BLaER1 (cell line): Measurements from ENCODE around the gene LRRC45.

Experiments used
- H3K27ac ChIP-seq: shearing (Covaris generic); formaldehyde crosslinking; 2 replicates; pipeline ENCODE4 v1.8.1; 2022
- H3K27me3 ChIP-seq: shearing (Covaris generic); formaldehyde crosslinking; 2 replicates; pipeline ENCODE4 v1.8.1; 2022
- H3K36me3 ChIP-seq: shearing (Covaris generic); formaldehyde crosslinking; 2 replicates; pipeline ENCODE4 v1.8.1; 2022
- H3K4me1 ChIP-seq: shearing (Covaris generic); formaldehyde crosslinking; 2 replicates; pipeline ENCODE4 v1.8.1; 2022
- H3K4me2 ChIP-seq: shearing (Covaris generic); formaldehyde crosslinking; 2 replicates; pipeline ENCODE4 v1.8.1; 2022
- H3K4me3 ChIP-seq: shearing (Covaris generic); formaldehyde crosslinking; 2 replicates; pipeline ENCODE4 v1.8.1; 2022
- H3K9ac ChIP-seq: shearing (Covaris generic); formaldehyde crosslinking; 2 replicates; pipeline ENCODE4 v1.8.1; 2022
- H3K9me3 ChIP-seq: shearing (Covaris generic); formaldehyde crosslinking; 2 replicates; pipeline ENCODE4 v1.8.1; 2022
- H4K20me1 ChIP-seq: shearing (Covaris generic); formaldehyde crosslinking; 2 replicates; pipeline ENCODE4 v1.8.1; 2022
- Cebpa-rat ChIP-seq: shearing (Covaris generic); IDR thresholded peaks from 2 replicates; pipeline ENCODE4 v1.8.1; 2022

LRRC45 gene

DNA sequence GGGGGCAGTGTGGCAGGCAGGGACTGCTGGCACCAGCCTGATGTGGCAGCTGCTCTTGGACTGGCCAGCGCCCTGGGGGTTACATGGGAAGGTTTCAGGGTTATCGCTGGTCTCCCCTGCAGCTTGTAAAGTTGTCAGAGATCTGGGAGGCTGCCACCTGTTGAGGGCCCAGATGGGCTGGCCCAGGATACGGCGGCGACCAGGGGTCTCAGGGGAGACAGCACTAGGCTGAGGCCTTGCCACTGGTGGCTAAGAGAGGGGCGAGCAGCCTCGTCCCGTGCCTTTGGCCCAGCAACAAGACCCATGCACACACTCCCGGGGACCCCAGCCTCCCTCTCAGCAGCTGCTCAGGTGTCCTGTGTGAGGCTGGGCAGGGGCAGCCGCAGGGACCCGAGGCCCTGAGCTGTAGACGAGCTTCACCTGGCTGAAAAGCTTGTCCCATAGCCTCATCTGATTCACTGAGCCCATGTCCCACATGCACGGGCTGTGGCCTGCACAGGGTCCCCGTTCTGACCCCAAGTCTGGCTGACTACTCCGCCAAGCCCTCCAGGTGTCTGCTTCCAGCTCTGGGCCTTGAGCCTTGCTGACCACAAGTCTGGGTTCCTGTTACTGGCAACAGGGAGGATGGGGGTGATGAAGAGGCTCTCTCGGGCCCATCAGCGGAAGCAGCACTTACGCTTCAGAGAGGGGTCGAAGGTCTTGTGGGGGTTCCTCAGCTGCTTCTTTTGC lies 36.3 kb downstream of the LRRC45 start:
- H3K4me3 ChIP-seq = peak overlapping the region; percentile 11; the same call in 1 of the 2 replicates
- H3K27me3 ChIP-seq = no peaks in the 10 kb centered on the region
- H3K9me3 ChIP-seq = no peaks in the 10 kb centered on the region
- H3K4me1 ChIP-seq = peaks cover 57% of the 10 kb centered on the region
- peak overlapping the region; percentile 63 for H3K27ac ChIP-seq
- H3K4me2 ChIP-seq = peak overlapping the region; percentile 72
- H3K36me3 ChIP-seq = peaks cover 97% of the 10 kb centered on the region
- TF ChIP-seq Cebpa-rat = no peak
- peaks cover 87% of the 10 kb centered on the region for H4K20me1 ChIP-seq
- H3K9ac ChIP-seq = peak overlapping the region; percentile 54

DNA sequence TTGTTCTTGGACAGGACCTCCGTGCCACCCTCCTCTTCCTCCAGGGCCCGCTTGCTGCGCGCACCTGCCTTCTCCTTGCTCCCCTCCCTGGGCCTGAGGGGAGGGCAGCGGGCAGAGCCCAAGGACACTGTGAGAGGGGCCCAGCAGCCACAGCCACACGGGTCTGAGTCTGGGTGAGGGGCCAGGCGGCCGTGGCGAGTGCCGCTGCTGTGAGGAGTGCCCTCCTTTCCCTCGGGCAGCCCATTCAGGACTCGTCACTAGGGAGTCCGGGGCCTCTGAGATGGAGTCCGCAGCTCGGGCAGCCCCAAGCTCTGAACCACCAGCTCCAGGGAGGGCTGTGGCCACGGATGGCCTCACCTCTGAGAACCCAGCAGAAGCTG lies 36.9 kb downstream of the LRRC45 start:
- peak overlapping the region; percentile 63 for H3K27ac ChIP-seq

DNA sequence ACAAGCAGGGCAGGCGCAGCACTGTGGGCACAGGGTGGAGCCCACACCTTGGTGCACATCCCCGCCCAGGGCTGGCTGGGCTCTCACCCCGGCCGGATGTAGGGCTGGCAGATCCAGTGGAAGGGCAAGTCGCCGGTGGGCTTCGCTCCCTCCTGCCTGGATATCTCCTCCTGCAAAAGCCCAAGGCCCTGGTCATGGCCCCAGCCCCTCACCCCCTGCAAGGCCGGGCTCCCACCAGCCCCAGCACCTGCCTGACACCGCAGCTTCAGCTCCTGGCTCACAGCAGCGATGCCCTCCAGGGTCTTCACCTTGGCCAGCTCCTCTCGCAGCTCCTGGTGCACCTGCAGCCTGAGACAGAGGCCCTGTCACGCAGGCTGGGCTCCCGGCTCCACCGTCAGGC lies 37.5 kb downstream of the LRRC45 start:
- H3K9me3 ChIP-seq = no peaks in the 10 kb centered on the region
- peak overlapping the region; percentile 63; the same call in 1 of the 2 replicates for H3K27ac ChIP-seq
- peaks cover 56% of the 10 kb centered on the region for H3K4me1 ChIP-seq
- H4K20me1 ChIP-seq = peaks cover 84% of the 10 kb centered on the region
- no peak overlapping the region for H3K9ac ChIP-seq
- peak overlapping the region; percentile 72; the same call in 1 of the 2 replicates for H3K4me2 ChIP-seq
- no peaks in the 10 kb centered on the region for H3K27me3 ChIP-seq
- no peak for TF ChIP-seq Cebpa-rat
- peaks cover 88% of the 10 kb centered on the region for H3K36me3 ChIP-seq
- H3K4me3 ChIP-seq = no peak overlapping the region

More for the DNA sequence above, 36.9 kb downstream of the LRRC45 start:
- H3K4me3 ChIP-seq = no peak overlapping the region
- H3K36me3 ChIP-seq = peaks cover 93% of the 10 kb centered on the region
- peak overlapping the region; percentile 72 for H3K4me2 ChIP-seq
- TF ChIP-seq Cebpa-rat = no peak
- H3K9me3 ChIP-seq = no peaks in the 10 kb centered on the region
- H3K9ac ChIP-seq = peak overlapping the region; percentile 54
- no peaks in the 10 kb centered on the region for H3K27me3 ChIP-seq
- H3K4me1 ChIP-seq = peaks cover 57% of the 10 kb centered on the region
- H4K20me1 ChIP-seq = peaks cover 87% of the 10 kb centered on the region

DNA sequence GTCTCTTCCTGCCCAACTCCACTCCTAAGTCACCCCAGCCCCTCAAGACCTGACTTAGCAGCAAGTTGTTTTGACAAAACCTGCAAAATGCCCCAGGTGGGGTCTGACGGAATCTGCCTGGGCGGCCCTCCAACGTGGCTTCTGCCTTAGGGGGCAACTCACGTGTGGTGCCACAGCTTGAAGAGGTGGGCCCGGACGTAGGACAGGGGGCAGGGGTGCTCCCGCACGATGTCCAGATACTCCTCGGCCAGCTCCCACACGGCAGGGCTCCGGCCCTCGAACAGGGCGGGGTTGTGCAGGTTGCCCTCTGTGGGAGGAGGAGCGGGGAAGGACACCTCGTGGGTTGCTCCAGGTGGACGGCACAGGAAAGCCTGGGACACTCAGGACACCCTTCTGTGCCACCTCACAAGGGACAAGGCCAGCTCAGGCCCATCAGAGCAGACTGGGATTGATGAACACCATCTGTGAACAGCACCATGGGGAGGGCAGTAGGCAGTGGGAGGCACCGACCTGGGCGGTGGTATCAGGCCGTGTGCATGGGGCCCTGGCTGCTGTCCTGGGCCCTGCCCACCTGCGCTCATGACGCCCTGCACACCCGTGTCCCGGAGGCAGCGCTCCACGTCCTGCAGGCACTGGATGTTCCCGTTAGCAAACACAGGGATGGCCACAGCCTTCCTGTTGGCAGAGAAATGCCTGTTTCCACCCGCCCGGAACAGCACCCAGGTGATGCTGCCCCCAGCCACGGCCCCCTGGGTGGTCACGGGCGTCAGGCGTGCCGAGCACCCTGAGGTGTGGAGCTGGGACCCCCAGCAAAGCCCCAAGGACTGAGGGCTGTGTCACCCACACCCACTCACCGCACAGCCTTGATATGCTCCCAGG lies 38.2 kb downstream of the LRRC45 start:
- H3K36me3 ChIP-seq = peaks cover 82% of the 10 kb centered on the region
- H3K9ac ChIP-seq = no peak overlapping the region
- peaks cover 78% of the 10 kb centered on the region for H4K20me1 ChIP-seq
- no peak overlapping the region for H3K27ac ChIP-seq
- no peaks in the 10 kb centered on the region for H3K9me3 ChIP-seq
- no peak overlapping the region for H3K4me3 ChIP-seq
- peaks cover 59% of the 10 kb centered on the region for H3K4me1 ChIP-seq
- no peak for TF ChIP-seq Cebpa-rat
- H3K27me3 ChIP-seq = no peaks in the 10 kb centered on the region
- H3K4me2 ChIP-seq = no peak overlapping the region

DNA sequence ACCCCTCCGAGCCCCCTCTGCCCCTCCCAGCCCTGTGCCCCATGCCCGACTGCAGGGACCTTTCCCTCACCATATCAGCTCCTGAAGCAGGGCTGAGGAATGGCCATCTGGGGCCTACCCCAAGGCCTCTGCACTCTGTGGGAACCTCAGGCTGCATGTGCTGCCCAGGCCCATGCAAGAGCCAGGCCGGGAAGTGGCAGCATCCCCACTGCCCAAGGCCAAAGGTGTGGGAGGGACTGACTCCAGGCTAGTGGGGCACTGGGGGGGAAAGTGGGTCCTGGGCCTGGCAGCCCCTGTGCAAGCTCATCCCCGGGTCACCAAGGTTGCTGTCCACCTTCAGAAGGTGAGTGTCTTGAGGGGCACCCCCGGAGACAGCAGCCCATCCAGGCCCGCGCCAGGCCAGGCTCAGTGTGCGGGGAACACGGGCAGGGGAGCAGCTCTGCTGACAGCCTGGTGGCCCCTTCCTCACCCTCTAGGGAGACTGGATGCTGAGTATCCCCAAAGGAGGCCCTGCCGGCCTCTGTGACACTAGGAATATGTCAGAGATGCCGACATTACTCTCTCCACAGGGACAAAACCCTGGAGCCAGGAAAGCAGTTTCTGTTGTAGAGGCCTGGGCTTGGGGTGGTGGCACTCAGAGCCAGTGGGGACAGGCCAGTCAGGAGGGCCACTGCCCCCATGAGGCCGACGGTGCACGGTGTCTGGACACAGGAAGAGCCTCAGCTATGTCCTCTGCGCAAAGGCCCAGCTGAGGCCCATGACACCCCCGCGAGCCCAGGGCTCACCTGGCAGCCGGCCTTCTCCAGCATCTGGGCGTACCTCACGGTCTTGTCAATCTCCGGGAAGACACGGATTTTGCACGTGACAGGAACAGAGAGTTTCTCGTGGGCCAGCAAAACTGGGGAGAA lies 39.2 kb downstream of the LRRC45 start:
- no peak overlapping the region for H3K4me2 ChIP-seq
- H4K20me1 ChIP-seq = peaks cover 68% of the 10 kb centered on the region
- no peak overlapping the region for H3K9ac ChIP-seq
- peaks cover 63% of the 10 kb centered on the region for H3K4me1 ChIP-seq
- H3K4me3 ChIP-seq = no peak overlapping the region
- H3K27me3 ChIP-seq = no peaks in the 10 kb centered on the region
- peaks cover 71% of the 10 kb centered on the region for H3K36me3 ChIP-seq
- TF ChIP-seq Cebpa-rat = no peak
- no peak overlapping the region for H3K27ac ChIP-seq
- H3K9me3 ChIP-seq = no peaks in the 10 kb centered on the region

DNA sequence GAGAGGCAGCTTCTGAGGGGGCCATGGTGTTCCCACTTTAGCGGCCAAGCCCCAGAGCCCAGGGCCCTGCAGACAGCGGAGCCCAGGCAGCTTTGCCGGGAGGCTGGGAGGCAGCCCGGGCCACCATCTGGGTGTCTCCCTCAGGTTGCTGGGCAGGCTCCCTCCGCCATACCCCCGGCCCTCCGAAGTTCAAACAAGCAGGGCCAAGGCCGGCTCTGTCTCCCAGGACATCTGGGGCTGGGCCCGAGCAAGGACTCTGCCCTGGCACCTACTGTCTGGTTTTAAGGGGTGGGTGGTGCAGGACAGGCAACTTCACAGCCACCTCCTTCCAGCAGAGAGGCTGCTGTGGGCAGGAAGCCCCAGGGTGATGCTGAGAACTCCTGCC lies 39.9 kb downstream of the LRRC45 start:
- H3K4me1 ChIP-seq = peaks cover 59% of the 10 kb centered on the region
- H4K20me1 ChIP-seq = peaks cover 61% of the 10 kb centered on the region
- H3K36me3 ChIP-seq = peaks cover 65% of the 10 kb centered on the region
- no peak overlapping the region for H3K27ac ChIP-seq
- H3K4me2 ChIP-seq = no peak overlapping the region
- no peak overlapping the region for H3K4me3 ChIP-seq
- no peaks in the 10 kb centered on the region for H3K9me3 ChIP-seq
- no peaks in the 10 kb centered on the region for H3K27me3 ChIP-seq
- H3K9ac ChIP-seq = no peak overlapping the region
- TF ChIP-seq Cebpa-rat = no peak

DNA sequence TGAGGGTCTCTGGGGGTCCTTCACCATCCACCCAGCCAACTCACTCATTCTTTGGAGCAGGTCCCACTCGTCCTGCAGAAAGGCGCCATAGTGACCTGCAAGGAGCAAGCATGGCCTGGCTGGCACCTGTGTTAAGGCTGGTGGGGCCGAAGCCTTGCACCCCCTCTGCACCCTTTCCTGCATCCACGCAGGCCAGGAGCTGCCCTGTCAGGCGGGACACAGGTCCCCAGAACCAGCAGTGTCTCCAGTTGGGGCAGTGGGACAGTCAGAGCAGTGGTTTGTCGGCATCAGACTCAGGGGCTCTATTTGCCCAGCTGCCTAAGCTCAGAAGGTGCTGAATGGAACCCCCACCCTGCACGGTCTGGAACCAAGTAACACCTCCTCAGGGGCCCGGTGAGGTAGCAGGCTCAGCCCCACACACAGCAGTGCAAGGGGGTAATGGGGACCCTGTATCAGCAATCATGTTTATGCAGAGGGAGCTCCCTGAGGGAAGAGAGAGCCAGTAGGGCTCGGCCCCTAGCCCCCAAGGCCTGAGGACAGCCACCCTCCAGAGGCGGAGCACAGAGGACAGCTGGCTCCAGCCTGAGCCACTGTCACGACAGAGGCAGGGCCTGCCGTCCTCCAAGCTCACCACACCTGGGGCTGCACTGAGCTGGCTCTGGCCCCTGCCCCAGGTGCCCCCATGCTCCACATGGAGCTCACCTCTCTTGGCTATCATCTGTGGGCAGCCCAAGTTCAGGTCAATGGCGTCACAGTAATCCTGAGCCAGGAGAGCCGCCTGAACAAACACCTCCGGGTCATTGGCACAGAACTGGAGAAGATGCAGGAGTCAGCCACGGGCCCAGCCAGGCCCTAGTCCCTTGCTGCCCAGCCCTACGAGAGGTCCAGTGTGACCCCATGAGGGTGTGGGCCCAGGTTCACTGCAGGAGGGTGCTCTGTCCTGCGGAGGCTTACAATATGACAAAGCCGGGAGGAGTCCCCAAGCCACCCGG lies 40.6 kb downstream of the LRRC45 start:
- H3K4me2 ChIP-seq = peak overlapping the region; percentile 99
- H3K9ac ChIP-seq = peak overlapping the region; percentile 95
- no peak overlapping the region for H3K27ac ChIP-seq

DNA sequence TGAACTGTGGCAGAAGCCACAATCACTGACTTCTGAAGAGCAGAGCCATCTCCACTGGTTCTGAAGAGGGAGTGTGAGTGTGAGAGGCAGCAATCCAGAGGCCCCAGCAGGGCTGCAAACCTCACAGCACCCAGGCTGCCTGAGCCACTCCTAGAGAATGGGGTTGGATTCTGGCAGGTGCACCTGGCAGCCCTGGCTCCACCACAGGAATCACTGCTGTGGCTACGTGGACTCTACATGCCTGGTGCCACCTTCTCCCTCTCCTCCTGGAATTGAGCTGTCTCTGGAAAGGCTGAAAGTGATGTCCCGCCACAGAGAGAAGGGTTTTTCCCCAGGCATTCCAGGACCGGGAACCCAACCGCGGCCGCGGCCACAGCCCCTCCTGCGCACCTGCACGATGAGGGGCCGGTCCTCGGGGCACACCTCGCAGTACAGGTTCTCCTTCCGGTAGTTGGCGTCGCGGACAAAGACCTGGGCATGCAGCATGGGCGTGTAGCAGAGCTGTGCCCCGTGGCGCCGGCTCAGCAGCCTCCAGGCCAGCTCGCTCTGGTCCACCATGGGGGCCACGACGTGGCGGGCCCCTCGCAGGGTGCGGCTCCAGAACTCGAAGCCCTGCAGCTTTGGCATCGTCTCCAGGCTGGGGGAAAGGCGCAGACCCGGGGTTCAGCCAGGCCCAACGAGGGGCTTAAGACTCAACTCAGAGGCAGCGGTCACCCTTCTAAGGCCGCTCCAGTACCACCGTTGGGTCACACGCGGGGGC lies 41.5 kb downstream of the LRRC45 start:
- Histone ChIP-seq H3K36me3 (peaks cover 48% of the 10 kb centered on the region), H3K27ac (peak overlapping the region; percentile 92), H3K27me3 (no peaks in the 10 kb centered on the region), H4K20me1 (peaks cover 45% of the 10 kb centered on the region), H3K9ac (peak overlapping the region; percentile 95), H3K4me3 (peak overlapping the region; percentile 96), H3K4me2 (peak overlapping the region; percentile 99), H3K4me1 (peaks cover 45% of the 10 kb centered on the region), H3K9me3 (no peaks in the 10 kb centered on the region)
- TF ChIP-seq Cebpa-rat = no peak

More for the DNA sequence above, 40.6 kb downstream of the LRRC45 start:
- no peak for TF ChIP-seq Cebpa-rat
- Histone ChIP-seq H3K4me1 (peaks cover 54% of the 10 kb centered on the region), H4K20me1 (peaks cover 54% of the 10 kb centered on the region), H3K4me3 (no peak overlapping the region), H3K9me3 (no peaks in the 10 kb centered on the region), H3K36me3 (peaks cover 57% of the 10 kb centered on the region), H3K27me3 (no peaks in the 10 kb centered on the region)
